DND-41 (cell line): Measurements from ENCODE around the gene DISC1.
"Not testable (repeated sequence)": the region's sequence is repeated elsewhere in the genome, so short reads cannot be mapped to it uniquely, and the experiment has no call there.

Experiments used
- ATAC-seq: fragments of 200-7000 bp; cut with Tn5 transposase; 3 replicates; pipeline ENCODE4 v1.9.1; 2021; ENCODE audit warnings: low read depth; ENCODE audit not compliant: insufficient read depth
- DNase-seq: peaks from one replicate; pipeline ENCODE4 v3.0.0-alpha.2; 2020
- H2AFZ ChIP-seq: 2 replicates; pipeline ENCODE4 v1.6.0; 2012; ENCODE audit warnings: low read depth, low read length
- H3K27ac ChIP-seq: 2 replicates; pipeline ENCODE4 v1.5.1; 2012; ENCODE audit warnings: low read length, inconsistent platforms
- H3K27me3 ChIP-seq: fragments of 200-600 bp; sonication (generic); 2 replicates; pipeline ENCODE4 v1.6.0; 2012; ENCODE audit warnings: low read length, mild to moderate bottlenecking, inconsistent platforms; ENCODE audit not compliant: insufficient read depth, poor library complexity
- H3K36me3 ChIP-seq: 2 replicates; pipeline ENCODE4 v1.5.1; 2012; ENCODE audit warnings: low read length, inconsistent platforms; ENCODE audit not compliant: insufficient read depth
- H3K4me1 ChIP-seq: 2 replicates; pipeline ENCODE4 v1.5.1; 2012; ENCODE audit warnings: mild to moderate bottlenecking, low read length; ENCODE audit not compliant: insufficient read depth
- H3K4me2 ChIP-seq: 2 replicates; pipeline ENCODE4 v1.6.0; 2012; ENCODE audit warnings: mild to moderate bottlenecking, moderate library complexity, low read length, inconsistent platforms; ENCODE audit not compliant: insufficient read depth
- H3K4me3 ChIP-seq, 2 experiments: fragments of 200-600 bp in 1 of 2; shearing (Covaris generic) in 1 of 2; 2 replicates each; pipeline ENCODE4 v1.5.1; 2012 to 2016; ENCODE audit warnings: inconsistent platforms in 2 of 2, low read length in 2 of 2, mild to moderate bottlenecking in 2 of 2, low read depth in 1 of 2, moderate library complexity in 1 of 2
- H3K79me2 ChIP-seq: 2 replicates; pipeline ENCODE4 v1.6.0; 2012; ENCODE audit warnings: low read length, inconsistent platforms; ENCODE audit not compliant: insufficient read depth
- H3K9ac ChIP-seq: 2 replicates; pipeline ENCODE4 v1.6.0; 2012; ENCODE audit warnings: low read depth, mild to moderate bottlenecking, inconsistent platforms, low read length, moderate library complexity
- H3K9me3 ChIP-seq: 2 replicates; pipeline ENCODE4 v1.5.1; 2012; ENCODE audit warnings: low read length, moderate library complexity, mild to moderate bottlenecking, inconsistent platforms; ENCODE audit not compliant: insufficient read depth, severe bottlenecking
- H4K20me1 ChIP-seq: 2 replicates; pipeline ENCODE4 v1.6.0; 2012; ENCODE audit warnings: low read length; ENCODE audit not compliant: insufficient read depth
- EZH2 ChIP-seq: IDR thresholded peaks from 3 replicates; pipeline ENCODE4 v1.6.1; 2012; ENCODE audit warnings: borderline replicate concordance, low read depth, mild to moderate bottlenecking, moderate library complexity, low read length, inconsistent platforms; ENCODE audit not compliant: severe bottlenecking
- TF ChIP-seq, protein P1 (sequence below): IDR thresholded peaks from 2 replicates; pipeline ENCODE4 v1.5.1; 2012; ENCODE audit warnings: borderline replicate concordance, low read length, moderate library complexity, mild to moderate bottlenecking; ENCODE audit not compliant: poor library complexity, severe bottlenecking; ENCODE audit errors: extremely low read depth

DISC1 gene

DNA sequence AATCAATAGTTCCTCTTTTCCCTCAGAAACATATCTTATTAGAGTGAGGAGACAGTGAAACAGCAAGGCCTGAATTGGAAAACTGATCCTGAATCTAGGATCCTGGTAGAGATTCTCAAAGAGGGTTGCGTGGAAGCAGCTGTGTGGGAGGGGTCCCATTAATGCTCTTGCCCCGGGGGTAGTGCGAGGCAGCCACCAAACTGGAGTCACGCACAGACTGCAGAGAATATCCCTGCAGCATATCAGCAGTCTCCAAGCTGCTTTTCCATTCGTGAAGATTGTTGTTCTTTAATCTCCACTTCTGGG is 150.1 kb downstream of the DISC1 start:
- H3K9ac ChIP-seq: no peak overlapping the region
- no peaks in the 10 kb centered on the region for H3K4me1 ChIP-seq
- no peaks in the 10 kb centered on the region for H3K9me3 ChIP-seq
- no peak overlapping the region for H3K4me3 ChIP-seq
- no peak overlapping the region for H3K4me2 ChIP-seq
- H3K27ac ChIP-seq: no peak overlapping the region
- H3K36me3 ChIP-seq: peaks cover 6% of the 10 kb centered on the region; the same call in 1 of the 2 replicates
- ATAC-seq (no peak), DNase-seq (no peak)
- H3K79me2 ChIP-seq: no peaks in the 10 kb centered on the region
- H4K20me1 ChIP-seq: no peaks in the 10 kb centered on the region
- H2AFZ ChIP-seq: no peak overlapping the region
- TF ChIP-seq EZH2: no peak
- TF ChIP-seq, protein P1, sequence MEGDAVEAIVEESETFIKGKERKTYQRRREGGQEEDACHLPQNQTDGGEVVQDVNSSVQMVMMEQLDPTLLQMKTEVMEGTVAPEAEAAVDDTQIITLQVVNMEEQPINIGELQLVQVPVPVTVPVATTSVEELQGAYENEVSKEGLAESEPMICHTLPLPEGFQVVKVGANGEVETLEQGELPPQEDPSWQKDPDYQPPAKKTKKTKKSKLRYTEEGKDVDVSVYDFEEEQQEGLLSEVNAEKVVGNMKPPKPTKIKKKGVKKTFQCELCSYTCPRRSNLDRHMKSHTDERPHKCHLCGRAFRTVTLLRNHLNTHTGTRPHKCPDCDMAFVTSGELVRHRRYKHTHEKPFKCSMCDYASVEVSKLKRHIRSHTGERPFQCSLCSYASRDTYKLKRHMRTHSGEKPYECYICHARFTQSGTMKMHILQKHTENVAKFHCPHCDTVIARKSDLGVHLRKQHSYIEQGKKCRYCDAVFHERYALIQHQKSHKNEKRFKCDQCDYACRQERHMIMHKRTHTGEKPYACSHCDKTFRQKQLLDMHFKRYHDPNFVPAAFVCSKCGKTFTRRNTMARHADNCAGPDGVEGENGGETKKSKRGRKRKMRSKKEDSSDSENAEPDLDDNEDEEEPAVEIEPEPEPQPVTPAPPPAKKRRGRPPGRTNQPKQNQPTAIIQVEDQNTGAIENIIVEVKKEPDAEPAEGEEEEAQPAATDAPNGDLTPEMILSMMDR: no peak
- H3K27me3 ChIP-seq: no peaks in the 10 kb centered on the region

GRCh38 chr1:231778009-231778719 is 151.6 kb downstream of the DISC1 start:
- ATAC-seq (no peak), DNase-seq (no peak)
- H3K9ac ChIP-seq: no peak overlapping the region
- H4K20me1 ChIP-seq: no peaks in the 10 kb centered on the region
- H3K4me1 ChIP-seq: no peaks in the 10 kb centered on the region
- no peaks in the 10 kb centered on the region for H3K36me3 ChIP-seq
- no peak overlapping the region for H3K4me2 ChIP-seq
- no peak overlapping the region for H3K4me3 ChIP-seq
- H3K27ac ChIP-seq: no peak overlapping the region
- H3K79me2 ChIP-seq: no peaks in the 10 kb centered on the region
- TF ChIP-seq, protein P1: no peak
- TF ChIP-seq EZH2: no peak
- no peaks in the 10 kb centered on the region for H3K9me3 ChIP-seq
- no peak overlapping the region for H2AFZ ChIP-seq
- H3K27me3 ChIP-seq: no peaks in the 10 kb centered on the region

DNA sequence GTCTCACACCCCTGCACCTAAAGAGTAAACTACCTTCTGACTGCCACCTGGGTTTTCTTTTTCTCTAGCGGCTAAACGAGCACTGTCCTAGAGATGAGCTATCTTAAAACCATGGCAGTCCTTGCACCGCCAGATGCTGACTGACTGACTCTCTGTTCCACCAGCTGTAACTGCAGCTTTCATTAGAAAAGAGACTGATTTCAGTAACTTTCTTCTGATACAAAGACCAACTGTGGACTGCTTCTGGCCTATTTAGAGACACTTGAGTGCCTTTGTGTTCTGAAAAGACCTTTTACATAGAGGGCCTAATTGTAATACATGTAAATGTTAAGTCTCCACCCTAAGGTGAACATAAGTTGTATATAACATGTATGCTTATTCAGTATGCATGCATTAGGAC is 152.5 kb downstream of the DISC1 start:
- H3K36me3 ChIP-seq: no peaks in the 10 kb centered on the region
- ATAC-seq (no peak), DNase-seq (no peak)
- H3K79me2 ChIP-seq: no peaks in the 10 kb centered on the region
- H3K4me1 ChIP-seq: no peaks in the 10 kb centered on the region
- no peak overlapping the region for H3K9ac ChIP-seq
- H3K4me3 ChIP-seq: no peak overlapping the region
- no peak for TF ChIP-seq EZH2
- TF ChIP-seq, protein P1: no peak
- H2AFZ ChIP-seq: no peak overlapping the region
- H3K4me2 ChIP-seq: no peak overlapping the region
- no peaks in the 10 kb centered on the region for H3K27me3 ChIP-seq
- no peak overlapping the region for H3K27ac ChIP-seq
- no peaks in the 10 kb centered on the region for H3K9me3 ChIP-seq
- no peaks in the 10 kb centered on the region for H4K20me1 ChIP-seq

GRCh38 chr1:231781892-231782291 is 155.3 kb downstream of the DISC1 start:
- Histone ChIP-seq H3K4me3 (no peak overlapping the region), H3K27ac (no peak overlapping the region), H4K20me1 (no peaks in the 10 kb centered on the region), H3K4me2 (no peak overlapping the region), H3K27me3 (no peaks in the 10 kb centered on the region), H3K79me2 (no peaks in the 10 kb centered on the region), H3K4me1 (no peaks in the 10 kb centered on the region), H2AFZ (no peak overlapping the region), H3K36me3 (no peaks in the 10 kb centered on the region), H3K9me3 (no peaks in the 10 kb centered on the region), H3K9ac (no peak overlapping the region)
- ATAC-seq (no peak), DNase-seq (no peak)
- no peak for TF ChIP-seq EZH2
- TF ChIP-seq, protein P1: no peak

GRCh38 chr1:231785073-231785472 is 158.5 kb downstream of the DISC1 start:
- not testable (repeated sequence) for DNase-seq, H3K79me2 ChIP-seq, ATAC-seq

More at GRCh38 chr1:231785073-231785472, 158.5 kb downstream of the DISC1 start:
- H3K4me2 ChIP-seq, H3K9me3 ChIP-seq, H3K9ac ChIP-seq, H3K27me3 ChIP-seq, H3K4me3 ChIP-seq, H4K20me1 ChIP-seq, H2AFZ ChIP-seq, H3K36me3 ChIP-seq, H3K4me1 ChIP-seq, H3K27ac ChIP-seq: not testable (repeated sequence)
